Measurements from ENCODE around the gene RNASE1. TPM values are rescaled to one million over a fixed set of nuclear protein-coding genes. Genes with fewer than 3 reads are reported as not detected.

The RNASE1 gene
- total RNA-seq, 1 experiment from 2014 or later: 0.51 TPM

- H3K9me2 ChIP-seq (replicated peaks; ENCODE audit: low read length): no peaks in the 10 kb centered on the region
- H3K9ac ChIP-seq (ENCODE audit: low read length): no peak overlapping the region
- H3K27ac ChIP-seq (ENCODE audit: low read length): no peak overlapping the region
- peaks cover 75% of the 10 kb centered on the region for H3K27me3 ChIP-seq (ENCODE audit: low read length)
- intact Hi-C loops (cut with micrococcal nuclease): loop anchor here (10.0 kb wide), 1 partner anchor 65 kb away; no protein-coding TSS in a partner anchor
- no peaks in the 10 kb centered on the region for H4K20me1 ChIP-seq (ENCODE audit: low read length)
- H2AFZ ChIP-seq (ENCODE audit: low read length): no peak overlapping the region
- POLR2A ChIA-PET (ENCODE audit: unreplicated experiment): no interaction called here
- no peaks in the 10 kb centered on the region for H3K79me2 ChIP-seq (ENCODE audit: low read length)
- no peaks in the 10 kb centered on the region for H3K36me3 ChIP-seq (ENCODE audit: low read depth, low read length)
- no peak overlapping the region for H3K4me3 ChIP-seq (ENCODE audit: low read length)
- CTCF ChIA-PET: no interaction called here
- no peaks in the 10 kb centered on the region for H3F3A ChIP-seq (ENCODE audit: low read length, unreplicated experiment)
- TF ChIP-seq EZH2 (IDR thresholded peaks at IDR 0.05; ENCODE audit: low read length, unreplicated experiment): no peak
- no peak for TF ChIP-seq EZH2phosphoT487 (IDR thresholded peaks at IDR 0.05; ENCODE audit: borderline replicate concordance, low read length)
- TF ChIP-seq CTCF (conservative IDR thresholded peaks at IDR 0.05; ENCODE audit: low read depth, low read length): no peak
- BruUV-seq (replicated peaks): no TSS peak
- DNase-seq (no peak), ATAC-seq (no peak)
- H3K9me3 ChIP-seq (ENCODE audit: low read length): no peaks in the 10 kb centered on the region
- no peak overlapping the region for H3K4me2 ChIP-seq (ENCODE audit: low read length)
- no peaks in the 10 kb centered on the region for H3K4me1 ChIP-seq (ENCODE audit: insufficient read depth, low read length)
Measured at GRCh38 chr14:20809917-20810316, 7.3 kb upstream of the RNASE1 start.

GRCh38 chr14:20808162-20808483 lies 5.5 kb upstream of the RNASE1 start:
- no peak overlapping the region for H3K4me2 ChIP-seq (ENCODE audit: low read length)
- TF ChIP-seq CTCF (conservative IDR thresholded peaks at IDR 0.05; ENCODE audit: low read depth, low read length) (no peak), EZH2 (IDR thresholded peaks at IDR 0.05; ENCODE audit: low read length, unreplicated experiment) (no peak)
- intact Hi-C loops (cut with micrococcal nuclease): no loop called here
- no peak overlapping the region for H3K4me3 ChIP-seq (ENCODE audit: low read length)
- ATAC-seq (no peak), DNase-seq (no peak)
- no peak overlapping the region for H3K9ac ChIP-seq (ENCODE audit: low read length)
- peaks cover 68% of the 10 kb centered on the region for H3K27me3 ChIP-seq (ENCODE audit: low read length)
- H2AFZ ChIP-seq (ENCODE audit: low read length): no peak overlapping the region
- BruUV-seq (replicated peaks): no TSS peak
- POLR2A ChIA-PET (ENCODE audit: unreplicated experiment): no interaction called here
- no peaks in the 10 kb centered on the region for H4K20me1 ChIP-seq (ENCODE audit: low read length)
- H3K4me1 ChIP-seq (ENCODE audit: insufficient read depth, low read length): no peaks in the 10 kb centered on the region
- H3K36me3 ChIP-seq (ENCODE audit: low read depth, low read length): no peaks in the 10 kb centered on the region
- no peaks in the 10 kb centered on the region for H3K9me2 ChIP-seq (replicated peaks; ENCODE audit: low read length)
- H3K27ac ChIP-seq (ENCODE audit: low read length): no peak overlapping the region
- H3K9me3 ChIP-seq (ENCODE audit: low read length): no peaks in the 10 kb centered on the region
- no peaks in the 10 kb centered on the region for H3F3A ChIP-seq (ENCODE audit: low read length, unreplicated experiment)
- no peaks in the 10 kb centered on the region for H3K79me2 ChIP-seq (ENCODE audit: low read length)
- CTCF ChIA-PET: no interaction called here

- Histone ChIP-seq H3K27ac (ENCODE audit: low read length) (no peak overlapping the region), H3F3A (ENCODE audit: low read length, unreplicated experiment) (no peaks in the 10 kb centered on the region), H3K36me3 (ENCODE audit: low read depth, low read length) (no peaks in the 10 kb centered on the region), H3K9me2 (replicated peaks; ENCODE audit: low read length) (no peaks in the 10 kb centered on the region), H2AFZ (ENCODE audit: low read length) (no peak overlapping the region), H3K9me3 (ENCODE audit: low read length) (no peaks in the 10 kb centered on the region), H3K4me1 (ENCODE audit: insufficient read depth, low read length) (no peaks in the 10 kb centered on the region; the same call in 1 of the 2 replicates), H3K4me2 (ENCODE audit: low read length) (no peak overlapping the region), H4K20me1 (ENCODE audit: low read length) (no peaks in the 10 kb centered on the region), H3K79me2 (ENCODE audit: low read length) (no peaks in the 10 kb centered on the region), H3K4me3 (ENCODE audit: low read length) (no peak overlapping the region), H3K9ac (ENCODE audit: low read length) (no peak overlapping the region), H3K27me3 (ENCODE audit: low read length) (peaks cover 66% of the 10 kb centered on the region)
- no TSS peak for BruUV-seq (replicated peaks)
- ChIA-PET CTCF (no interaction called here), POLR2A (ENCODE audit: unreplicated experiment) (no interaction called here)
- no peak for DNase-seq
- intact Hi-C loops (cut with micrococcal nuclease): no loop called here
- ATAC-seq: no peak
- TF ChIP-seq EZH2phosphoT487 (IDR thresholded peaks at IDR 0.05; ENCODE audit: borderline replicate concordance, low read length): no peak
- no peak for TF ChIP-seq EZH2 (IDR thresholded peaks at IDR 0.05; ENCODE audit: low read length, unreplicated experiment)
- TF ChIP-seq CTCF (conservative IDR thresholded peaks at IDR 0.05; ENCODE audit: low read depth, low read length): no peak
Measured at GRCh38 chr14:20807304-20808161, 4.9 kb upstream of the RNASE1 start.
